PFSK-1 (cell line): ENCODE results near the gene LRCH1.

Experiments used
- POLR2AphosphoS5 ChIP-seq: IDR thresholded peaks from 2 replicates; pipeline ENCODE4 v1.6.1; 2012; ENCODE audit warnings: low read depth, mild to moderate bottlenecking, control low read depth, low read length, moderate library complexity
- REST ChIP-seq, 2 experiments: IDR thresholded peaks; 2 replicates each; pipeline versions ENCODE4 v1.6.1 to v1.8.0; 2011 to 2012; ENCODE audit warnings: low read depth in 2 of 2, low read length in 2 of 2, control low read depth in 1 of 2, inconsistent platforms in 1 of 2, mild to moderate bottlenecking in 1 of 2, moderate library complexity in 1 of 2; ENCODE audit not compliant: insufficient read depth in 1 of 2
- TAF1 ChIP-seq: IDR thresholded peaks from 2 replicates; pipeline ENCODE4 v1.6.1; 2012; ENCODE audit warnings: low read length, control low read depth, borderline replicate concordance; ENCODE audit not compliant: insufficient read depth

GRCh38 chr13:46736541-46737310 lies 183.8 kb downstream of the LRCH1 start:
- TF ChIP-seq REST (IDR thresholded peaks at IDR 0.05; ENCODE audit: insufficient read depth in 1 of 2, low read depth in 2 of 2, low read length in 2 of 2) = no peak
- no peak for TF ChIP-seq TAF1
- no peak for TF ChIP-seq POLR2AphosphoS5
